Measurements from ENCODE around the gene C2orf74.

GRCh38 chr2:61117534-61117933 is 44.5 kb upstream of the C2orf74 start:
- TF ChIP-seq POLR2A (IDR thresholded peaks at IDR 0.05), result no peak
- TF ChIP-seq POLR2AphosphoS5 (IDR thresholded peaks at IDR 0.05), result no peak
- no peak for TF ChIP-seq CTCF (IDR thresholded peaks at IDR 0.05)
- no peak for TF ChIP-seq EP300 (IDR thresholded peaks at IDR 0.05)
